ENCODE measurements around the gene SYT7.

SYT7 gene

DNA sequence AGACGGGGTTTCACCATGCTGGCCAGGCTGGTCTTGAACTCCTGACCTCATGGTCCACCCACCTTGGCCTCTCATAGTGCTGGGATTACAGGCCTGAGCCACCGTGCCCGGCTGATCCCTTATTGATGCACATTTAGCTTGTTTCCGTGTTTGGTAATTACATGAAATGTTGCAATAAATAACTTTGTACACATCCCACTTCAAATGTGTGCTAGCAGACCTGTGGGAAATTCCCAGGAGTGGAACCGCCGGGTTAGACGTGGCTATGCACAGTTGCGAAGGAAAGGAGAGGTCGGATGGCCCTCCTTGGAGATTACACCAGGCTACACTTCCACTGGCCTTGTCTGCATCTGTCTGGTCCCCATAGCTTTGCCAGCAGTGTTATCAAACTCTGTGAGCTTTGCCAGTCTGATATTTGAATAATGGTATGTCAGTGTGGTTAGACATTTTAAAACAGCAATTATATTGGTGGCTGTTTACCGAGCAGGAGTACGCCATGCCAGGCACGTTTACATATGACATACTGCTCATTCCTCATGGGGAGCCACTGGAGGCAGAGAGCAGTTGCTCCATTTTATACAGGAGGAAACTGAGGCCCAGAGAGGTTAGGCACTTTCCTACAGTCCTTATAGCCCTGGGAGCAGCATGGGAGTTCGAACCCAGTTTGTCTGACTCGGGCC is 27.2 kb upstream of the SYT7 start:
- no peak for DNase-seq

GRCh38 chr11:61607426-61607825 is 26.6 kb upstream of the SYT7 start:
- DNase-seq, result no peak

DNA sequence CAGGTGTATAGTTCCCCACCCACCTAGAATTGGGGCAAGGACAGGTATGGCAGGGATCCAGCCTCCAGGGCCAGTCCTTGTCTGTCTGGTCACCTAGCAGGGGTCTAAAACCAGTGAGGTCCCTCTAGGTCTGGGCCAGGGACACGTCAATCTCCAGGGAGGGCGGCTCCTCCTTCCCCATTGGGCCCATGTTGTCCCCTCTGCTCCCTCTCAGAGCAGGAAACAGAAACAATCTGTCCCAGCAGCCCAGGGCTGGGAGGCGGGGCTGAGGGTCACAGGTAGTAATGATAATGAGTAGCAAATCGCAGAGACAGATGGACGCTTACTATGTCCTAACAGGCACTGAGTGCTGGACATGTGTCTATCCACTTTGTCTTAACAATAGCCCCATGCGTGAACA is 22.8 kb upstream of the SYT7 start:
- no peak for DNase-seq

DNA sequence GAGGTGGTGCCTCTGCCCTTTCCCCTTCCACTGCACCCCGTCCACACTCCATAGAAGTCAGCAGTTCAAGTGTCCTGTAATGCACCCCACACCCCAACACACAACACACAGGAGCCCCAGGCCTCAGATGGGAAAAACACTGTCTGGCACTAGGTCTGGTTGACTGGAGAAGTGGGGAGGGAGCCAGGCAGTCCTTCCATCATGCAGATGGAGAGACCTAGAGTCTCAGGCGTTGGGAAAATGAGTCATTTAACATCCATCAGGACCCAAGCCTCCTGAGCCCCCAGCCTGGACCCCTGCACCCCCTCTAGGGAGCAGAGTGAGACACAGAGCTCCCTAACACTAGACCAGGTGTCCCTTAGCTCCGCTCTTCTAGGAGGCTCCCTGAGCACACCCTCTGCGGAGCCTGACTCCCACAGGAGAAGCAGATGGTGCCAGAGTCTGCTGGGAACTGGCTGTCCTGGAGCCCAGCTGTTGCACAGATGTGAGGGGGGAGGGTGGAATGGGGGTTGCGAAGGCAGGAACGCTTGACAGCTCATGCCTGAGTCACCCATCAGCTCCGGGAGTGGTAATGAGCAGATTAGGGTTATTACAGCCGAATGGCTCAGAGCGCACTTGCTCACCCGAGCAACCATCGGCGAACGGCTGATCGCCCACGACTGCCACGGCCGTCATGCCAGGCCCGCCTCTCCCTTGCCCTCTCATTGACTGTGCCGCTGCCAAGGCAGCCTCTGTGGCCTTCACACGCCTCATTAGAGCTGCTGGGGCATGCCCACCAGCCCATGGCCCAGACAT is 22.1 kb upstream of the SYT7 start:
- DNase-seq, result no peak

GRCh38 chr11:61601512-61601911 is 20.6 kb upstream of the SYT7 start:
- DNase-seq, result no peak

GRCh38 chr11:61599968-61600710 is 19.3 kb upstream of the SYT7 start:
- no peak for DNase-seq

DNA sequence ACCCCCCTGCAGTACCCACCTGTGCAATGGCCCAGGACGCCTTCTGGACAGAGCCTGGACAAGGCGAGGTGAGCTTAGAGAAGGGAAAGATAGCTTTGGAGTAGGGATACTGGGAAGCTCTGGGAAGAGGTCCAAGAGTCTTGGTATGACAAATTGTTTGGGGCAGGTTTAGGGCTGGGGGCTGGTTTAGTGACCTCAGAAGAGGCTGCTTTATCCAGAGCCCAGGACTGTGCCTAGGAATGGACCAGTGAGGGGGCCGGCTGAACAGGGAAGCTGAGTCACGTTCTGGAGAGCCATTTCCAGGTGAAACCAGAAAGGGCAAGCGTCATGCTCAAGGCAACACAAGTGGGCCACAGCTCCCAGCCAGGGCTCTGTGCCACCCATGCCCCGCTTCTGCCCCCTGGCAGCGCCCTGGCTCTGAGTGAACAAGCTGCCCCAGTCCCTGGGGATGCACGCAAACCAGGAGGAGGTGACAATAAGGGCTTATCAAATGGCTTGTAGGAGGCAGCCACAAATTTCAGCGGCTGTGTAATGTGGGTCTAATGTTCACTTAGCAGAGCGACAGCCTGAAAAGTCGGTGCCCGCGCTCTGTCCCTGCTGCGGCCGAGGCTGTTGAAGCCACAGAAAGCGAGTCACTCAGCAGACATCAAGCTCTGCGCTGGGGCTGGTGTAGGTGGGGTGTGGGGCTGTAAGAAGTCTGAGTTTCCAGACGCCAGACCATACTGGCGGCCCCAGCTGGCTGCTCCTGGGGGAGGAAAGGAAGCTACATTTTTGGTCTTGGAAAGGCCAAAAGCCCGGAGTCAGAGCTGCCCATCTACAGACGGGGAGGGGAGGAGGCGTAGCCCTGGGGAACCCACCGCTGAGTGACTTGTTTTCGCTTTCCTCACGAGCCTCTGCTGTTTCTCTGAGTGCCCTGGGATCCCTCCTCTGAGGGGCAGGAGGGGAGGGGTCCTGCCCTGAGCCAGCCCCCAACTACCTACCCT is 18.3 kb upstream of the SYT7 start:
- no peak for DNase-seq

- no peak for DNase-seq
Measured at GRCh38 chr11:61598374-61598773, 17.5 kb upstream of the SYT7 start.

DNA sequence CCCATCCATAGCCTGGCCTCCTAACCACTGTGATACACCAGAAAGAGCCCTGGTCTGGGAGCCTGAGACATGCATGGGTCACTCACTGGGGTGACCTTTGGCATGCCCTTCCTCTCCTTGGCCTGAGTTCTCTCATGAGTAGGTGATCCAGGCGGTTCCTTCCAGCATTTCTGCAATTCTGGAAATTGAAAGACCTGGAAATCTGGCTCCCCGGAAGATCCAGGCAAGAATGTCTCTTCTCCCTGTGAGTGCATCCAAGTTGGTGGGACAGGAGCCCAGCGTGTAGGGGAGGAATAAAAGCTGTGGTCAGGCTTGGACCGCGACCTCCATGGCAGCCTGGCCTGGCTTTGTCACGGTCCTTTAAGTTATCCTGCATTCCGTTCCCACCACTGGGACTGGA is 16.1 kb upstream of the SYT7 start:
- DNase-seq, result no peak

DNA sequence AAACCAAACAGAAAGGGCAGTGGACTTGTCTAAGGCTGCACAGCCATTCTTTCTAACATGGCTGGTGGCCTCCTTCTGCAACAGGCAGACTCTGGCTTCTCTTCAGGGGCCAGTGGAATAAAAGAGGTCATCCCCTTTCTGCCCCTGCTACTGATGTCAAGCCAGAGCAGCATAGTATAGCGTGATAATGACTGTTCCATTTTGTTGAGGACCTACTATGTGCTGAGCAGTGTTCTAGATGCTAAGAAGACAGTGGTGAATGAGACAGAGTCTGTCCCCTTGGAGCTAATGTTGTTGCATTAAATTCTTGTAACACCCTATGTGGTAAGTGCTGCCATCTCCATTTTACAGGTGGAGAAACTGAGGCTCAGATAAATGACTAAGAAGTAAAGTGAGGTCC is 15.7 kb upstream of the SYT7 start:
- DNase-seq, result no peak

GRCh38 chr11:61594907-61595257 is 14.0 kb upstream of the SYT7 start:
- DNase-seq, result no peak

DNA sequence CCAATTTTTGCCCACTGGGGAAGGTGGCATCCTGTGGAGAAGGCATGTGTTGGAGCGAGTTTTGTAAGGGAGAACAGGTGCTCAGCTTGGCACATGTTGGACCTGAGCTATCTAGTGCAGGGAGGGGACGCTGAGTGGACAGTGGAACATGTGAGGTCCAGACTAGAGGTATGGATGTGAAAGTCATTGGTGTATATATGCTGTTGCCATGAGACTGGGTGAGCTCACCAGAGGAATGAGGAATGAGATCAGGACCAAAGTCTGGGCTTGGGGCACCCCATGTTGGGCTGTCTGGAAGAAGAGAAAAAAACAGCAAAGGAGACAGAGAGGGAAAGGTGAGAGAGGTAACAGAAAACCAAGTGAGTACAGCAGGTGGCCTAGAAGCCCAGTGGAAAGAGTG is 12.3 kb upstream of the SYT7 start:
- DNase-seq, result no peak

DNA sequence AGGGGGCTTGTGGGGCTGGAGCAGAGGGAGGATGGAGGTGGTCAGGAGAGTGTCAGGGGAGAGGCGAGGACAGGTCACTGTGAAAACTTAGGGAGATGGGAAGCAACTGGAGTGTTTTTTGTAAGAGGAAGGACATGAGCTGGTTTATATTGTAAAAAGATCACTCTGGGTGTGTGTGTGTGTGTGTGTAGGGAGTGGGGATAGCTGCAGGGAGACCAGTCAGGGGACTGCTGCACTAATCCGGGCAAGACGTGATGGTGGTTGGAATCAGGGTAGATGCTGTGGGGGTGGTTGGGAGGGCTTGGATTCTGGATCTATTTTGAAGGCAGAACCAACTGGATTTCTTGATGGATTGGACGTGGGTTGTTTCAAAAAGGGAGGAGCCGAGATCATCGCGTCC is 11.3 kb upstream of the SYT7 start:
- DNase-seq, result no peak

- DNase-seq, result no peak
Measured at GRCh38 chr11:61589961-61590360, 9.1 kb upstream of the SYT7 start.

- DNase-seq, result no peak
Measured at GRCh38 chr11:61588728-61589191, 7.9 kb upstream of the SYT7 start.

GRCh38 chr11:61587951-61588727 is 7.3 kb upstream of the SYT7 start:
- DNase-seq, result peak in 3 of 4 experiments; percentile 42 to 53 (median 49)

- peak in 2 of 4 experiments; percentile 29 to 45 for DNase-seq
Measured at GRCh38 chr11:61587541-61587941, 6.7 kb upstream of the SYT7 start.

GRCh38 chr11:61586792-61587430 is 6.0 kb upstream of the SYT7 start:
- no peak for DNase-seq

- no peak for DNase-seq
Measured at GRCh38 chr11:61585115-61585514, 4.2 kb upstream of the SYT7 start.

- no peak for DNase-seq
Measured at GRCh38 chr11:61581931-61582330, 1.1 kb upstream of the SYT7 start.

DNA sequence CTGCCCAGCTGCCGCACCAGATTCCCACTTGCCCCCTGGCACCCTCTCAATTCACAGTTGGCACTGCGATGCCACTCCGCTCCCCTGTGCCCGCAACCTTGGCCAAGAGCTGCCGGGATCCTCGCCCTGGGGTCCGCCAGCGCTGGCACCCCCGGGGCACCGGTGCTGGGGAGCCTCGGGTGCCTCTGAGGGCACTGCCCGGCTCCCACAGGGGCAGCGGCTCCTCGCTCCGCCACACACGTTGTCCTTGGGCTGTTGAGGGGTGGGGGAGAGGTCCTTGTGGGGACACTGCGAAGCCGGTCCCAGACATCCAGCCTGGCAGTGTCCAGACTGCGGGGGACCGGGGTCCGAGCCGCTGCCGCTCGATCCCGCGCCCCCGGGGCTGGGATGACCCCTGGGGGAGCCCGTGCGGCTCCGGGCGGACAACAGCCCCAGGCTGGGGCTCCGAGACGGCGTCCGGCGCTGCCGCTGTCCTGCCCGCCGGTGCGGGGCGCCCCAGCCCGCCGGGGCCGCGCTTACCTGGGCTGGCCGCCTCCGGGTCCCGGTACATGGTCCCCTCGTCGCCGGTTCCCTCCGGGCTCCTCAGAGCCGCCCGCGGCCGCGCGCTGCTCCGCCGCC is 496 bp downstream of the SYT7 start:
- no peak for DNase-seq
